Fibroblast of lung (primary cell): ENCODE data around the gene TFE3.

Experiments
- CTCF ChIP-seq, 2 donors: IDR thresholded peaks in 1 of 2; conservative IDR thresholded peaks in 1 of 2; 1 replicate in 1 of 2; 2 replicates in 1 of 2; pipeline ENCODE4 v1.5.1; 2011 to 2012; ENCODE audit warnings: low read length in 2 of 2, control low read depth in 1 of 2, inconsistent platforms in 1 of 2, low read depth in 1 of 2, mild to moderate bottlenecking in 1 of 2
- EZH2 ChIP-seq: IDR thresholded peaks from 2 replicates; pipeline ENCODE4 v1.5.1; 2012; ENCODE audit warnings: low read length, control low read depth, mild to moderate bottlenecking; ENCODE audit errors: missing control alignments

- TF ChIP-seq CTCF (conservative IDR thresholded peaks at IDR 0.05 in 1 of 2, IDR thresholded peaks at IDR 0.05 in 1 of 2; ENCODE audit: low read depth in 1 of 2, low read length in 2 of 2) (no peak), EZH2 (no peak)
These were observed 2.7 kb downstream of the TFE3 start for GRCh38 chrX:49040376-49040955.
